GM21423 (cell line): ENCODE measurements around the gene PALLD.
"Not testable (repeated sequence)": the region's sequence is repeated elsewhere in the genome, so short reads cannot be mapped to it uniquely, and the experiment has no call there.

ENCODE experiments used
- ATAC-seq: cut with Tn5 transposase; IDR thresholded peaks from one replicate; pipeline ENCODE4 v1.9.1; 2021; ENCODE audit warnings: mild to moderate bottlenecking, moderate library complexity; ENCODE audit not compliant: unreplicated experiment

PALLD gene

DNA sequence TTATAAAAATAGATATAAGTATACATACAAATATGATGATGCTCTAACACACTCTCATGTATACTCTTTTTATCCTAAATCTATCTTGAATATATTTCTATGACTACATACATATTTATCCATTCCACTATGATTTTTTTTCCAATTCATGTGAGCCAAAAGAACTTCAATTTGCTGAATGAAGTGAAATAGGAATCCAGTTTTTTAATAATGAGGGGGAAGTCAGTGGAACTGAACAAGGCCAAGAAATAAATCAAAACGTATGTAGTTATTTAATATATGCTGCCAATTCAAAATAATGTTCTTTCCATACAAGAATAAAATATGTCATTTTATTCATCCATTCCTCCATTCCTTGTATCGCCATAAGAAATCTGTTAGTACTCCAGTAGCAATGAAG lies 6.1 kb upstream of the PALLD start:
- ATAC-seq, result no peak

DNA sequence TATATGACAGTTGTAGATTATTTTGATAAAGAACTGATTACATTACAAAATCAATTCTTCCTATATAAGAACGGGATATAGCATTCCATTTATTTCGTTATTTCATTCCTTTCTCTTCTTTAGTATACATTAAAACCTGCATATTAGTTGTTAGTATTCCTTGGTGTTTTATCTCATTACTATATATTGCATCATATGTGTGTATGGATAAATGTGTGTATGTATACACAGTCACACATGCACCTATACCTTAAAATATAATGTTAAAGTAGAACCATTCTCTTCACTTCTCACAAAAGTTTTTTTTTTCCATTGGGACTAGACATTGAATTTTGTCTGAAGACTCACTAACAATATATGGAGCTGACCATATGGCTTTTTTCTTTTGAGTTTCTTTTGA lies 5.3 kb upstream of the PALLD start:
- ATAC-seq, result no peak

DNA sequence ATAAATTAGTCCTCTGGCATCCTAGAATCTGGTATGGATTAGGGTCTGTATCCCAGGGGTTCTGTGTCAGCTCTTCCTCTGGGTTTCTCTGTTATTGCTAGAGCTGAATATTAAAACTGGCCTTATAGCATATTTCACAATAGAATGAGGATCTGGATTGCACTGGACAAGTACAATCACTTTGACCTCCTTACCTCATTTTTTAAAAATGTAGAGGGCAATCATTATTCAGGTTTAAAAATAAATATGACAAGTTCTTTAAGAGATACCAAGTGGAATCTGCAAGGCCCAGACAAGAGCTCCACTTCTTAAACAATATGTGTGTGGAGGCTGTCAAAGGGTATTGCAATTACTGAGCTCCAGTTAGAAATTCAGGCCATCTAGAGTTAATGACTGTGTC lies 1.4 kb downstream of the PALLD start:
- ATAC-seq, result no peak

DNA sequence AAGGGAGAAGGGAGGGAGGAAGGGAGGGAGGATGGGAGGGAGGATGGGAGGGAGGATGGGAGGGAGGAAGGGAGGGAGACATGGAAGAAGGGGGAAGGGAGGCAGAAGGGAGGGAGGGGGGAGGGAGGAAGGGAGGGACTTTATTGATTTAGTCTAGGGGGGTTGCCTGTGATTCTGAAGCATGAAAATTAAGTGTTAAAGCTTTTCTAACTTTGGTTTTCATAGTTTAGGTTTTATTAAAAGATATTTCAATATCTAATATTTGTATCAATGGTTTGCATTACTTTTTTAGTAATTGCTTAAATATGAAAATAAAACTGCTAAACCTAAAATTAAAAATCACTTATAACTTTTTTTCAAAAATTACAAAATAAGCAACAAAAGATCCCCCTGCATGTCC lies 2.4 kb downstream of the PALLD start:
- no peak for ATAC-seq

DNA sequence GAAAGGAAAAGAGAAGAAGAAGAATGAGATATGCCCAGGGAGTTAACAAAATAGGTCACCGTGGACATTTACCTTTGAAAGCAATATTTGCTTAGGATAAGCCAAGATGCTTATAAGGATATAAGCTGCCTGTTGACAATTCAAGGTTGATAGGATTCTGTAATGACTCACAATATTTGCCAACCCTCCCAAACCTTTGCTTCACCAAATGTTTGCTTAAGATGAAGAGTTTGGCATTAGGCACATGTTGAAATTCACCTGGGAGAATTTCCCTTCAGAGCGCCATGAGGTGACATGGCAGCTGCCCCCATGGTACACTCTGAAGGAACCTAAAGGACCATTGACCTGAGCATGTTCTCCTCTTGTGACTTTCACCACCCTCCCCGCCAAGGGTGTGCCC lies 4.6 kb downstream of the PALLD start:
- no peak for ATAC-seq

DNA sequence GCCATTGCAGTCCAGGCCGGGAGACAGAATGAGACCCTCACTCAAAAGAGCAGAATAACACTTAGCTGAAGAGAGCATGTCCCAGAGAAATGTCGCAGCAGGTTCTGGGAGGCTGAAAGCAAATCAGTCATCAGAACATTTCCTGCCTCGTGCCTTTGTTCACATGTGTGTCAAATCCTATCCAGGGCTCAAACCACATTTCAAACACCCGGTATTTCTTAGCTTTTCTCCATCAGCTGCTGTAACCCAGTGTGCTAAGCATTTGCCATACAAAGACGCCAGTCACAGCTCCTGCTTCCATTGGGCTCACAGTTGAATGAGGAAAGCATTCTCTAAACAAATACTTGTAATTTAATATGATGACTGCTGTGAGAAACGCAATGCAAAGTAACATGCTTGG lies 6.0 kb downstream of the PALLD start:
- ATAC-seq, result no peak

DNA sequence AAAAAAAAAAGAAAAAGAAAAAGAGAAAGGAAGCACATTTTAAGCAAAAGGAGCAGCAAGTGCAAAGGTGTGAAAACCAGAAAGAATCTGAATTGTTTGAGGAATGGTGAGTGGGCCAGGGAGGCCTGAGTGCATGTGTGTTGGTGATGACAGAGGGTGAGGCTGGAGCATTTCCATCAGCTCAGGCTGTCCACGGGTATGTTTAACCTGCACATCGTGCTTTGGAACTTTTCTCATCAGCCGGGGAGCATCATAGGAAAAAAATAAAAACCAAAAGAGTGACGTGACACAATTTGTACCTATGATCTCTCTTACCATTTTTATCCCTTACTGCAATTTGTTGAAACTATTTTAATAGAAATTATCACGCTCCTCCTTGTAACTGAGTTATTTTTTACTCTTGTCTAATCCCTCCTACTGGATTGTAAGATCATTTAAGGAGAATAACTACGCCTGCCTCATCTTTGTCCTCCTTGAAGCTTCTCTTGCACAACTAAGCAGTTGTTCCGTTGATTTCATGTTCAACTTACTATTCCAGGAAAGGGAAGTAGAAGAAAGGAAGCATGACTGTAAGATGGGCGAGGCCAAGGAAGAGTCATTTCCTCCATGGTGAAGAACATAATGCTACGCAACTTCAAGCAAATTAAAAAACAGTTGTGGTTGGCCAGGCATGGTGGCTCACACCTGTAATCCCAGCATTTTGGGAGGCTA lies 7.0 kb downstream of the PALLD start:
- no peak for ATAC-seq

DNA sequence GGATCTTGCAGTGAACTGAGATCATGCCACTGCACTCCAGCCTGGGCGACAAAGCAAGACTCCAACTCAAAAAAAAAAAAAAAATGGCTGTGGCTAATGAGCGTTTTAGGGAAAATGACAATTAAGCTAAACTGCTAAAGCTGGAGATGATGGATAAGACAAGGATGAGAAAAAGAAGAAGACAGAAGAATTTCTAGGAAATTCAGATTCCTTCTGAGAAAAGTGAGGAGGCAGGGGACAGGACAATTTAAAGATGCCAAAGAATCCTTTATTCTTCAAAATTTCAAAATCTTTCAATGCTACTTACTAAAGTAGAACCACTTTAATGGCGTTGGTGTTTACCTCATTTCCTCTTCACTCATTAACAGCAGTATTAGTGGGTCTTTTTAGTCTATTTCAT lies 7.7 kb downstream of the PALLD start:
- ATAC-seq, result no peak

DNA sequence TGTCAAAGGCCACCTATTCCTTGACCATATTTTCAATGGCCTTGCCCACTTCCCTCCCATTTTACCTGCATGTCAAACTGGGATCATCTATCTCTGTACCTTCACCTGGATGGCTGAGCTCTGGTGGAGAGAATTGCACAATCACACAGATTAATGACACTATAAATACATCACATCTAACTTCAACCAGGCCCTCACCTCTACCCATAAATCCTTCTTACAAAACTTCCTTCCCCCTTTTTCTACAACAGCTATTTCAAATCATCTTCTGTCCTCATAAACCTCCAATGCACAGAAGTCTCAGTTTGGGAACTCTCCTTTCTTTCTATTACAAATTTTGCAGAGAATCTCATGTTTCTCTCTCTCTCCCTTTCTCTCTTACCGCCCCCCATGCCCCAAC lies 9.2 kb downstream of the PALLD start:
- ATAC-seq, result no peak

DNA sequence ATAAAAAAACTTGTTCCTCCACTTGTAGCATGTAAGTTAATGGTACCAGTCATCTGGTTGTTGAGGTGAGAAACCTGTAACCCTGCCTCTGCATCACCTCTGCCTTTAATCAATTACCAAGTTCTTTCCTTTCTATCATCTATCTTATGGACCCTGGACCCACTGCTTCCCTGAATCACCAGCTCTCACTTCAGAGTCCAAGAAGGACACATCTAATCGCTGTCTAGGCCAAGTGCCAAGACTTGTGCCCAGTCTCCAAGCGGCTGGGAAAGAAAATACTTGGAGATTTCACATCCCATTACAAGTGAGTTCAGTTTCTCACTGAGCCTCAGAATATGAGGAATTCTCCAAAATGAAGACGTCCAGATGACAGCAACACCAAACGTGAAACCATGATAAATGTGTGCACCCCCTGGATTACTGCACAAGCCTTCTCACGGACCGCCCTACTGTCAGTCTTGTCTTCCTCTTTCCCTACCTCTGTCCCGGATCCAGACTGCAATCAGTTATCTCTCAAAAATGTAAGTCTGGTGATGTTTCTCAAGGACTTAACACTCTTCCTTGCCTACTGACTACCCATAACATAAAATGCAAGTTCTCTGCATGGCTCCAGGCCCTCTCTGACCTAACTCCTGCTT lies 10.4 kb downstream of the PALLD start:
- no peak for ATAC-seq

DNA sequence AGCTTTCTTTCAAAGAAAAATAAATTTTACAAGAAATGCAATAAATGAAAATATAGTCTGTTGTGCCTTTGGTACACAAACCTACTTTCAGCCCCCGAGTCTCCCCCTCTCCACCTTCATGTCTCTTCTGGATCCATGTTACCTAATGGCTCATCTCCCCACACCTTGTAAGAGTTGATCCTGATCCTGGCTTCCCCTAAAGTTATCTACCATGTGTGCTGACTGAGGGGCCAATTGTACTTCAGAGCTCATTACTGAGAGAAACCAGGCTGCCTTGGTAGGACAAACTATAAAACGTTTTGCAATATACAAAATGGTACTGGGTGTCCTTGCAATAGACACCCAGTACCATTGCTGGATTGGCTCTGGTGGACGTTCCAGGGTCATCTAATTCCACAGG lies 11.8 kb downstream of the PALLD start:
- no peak for ATAC-seq

DNA sequence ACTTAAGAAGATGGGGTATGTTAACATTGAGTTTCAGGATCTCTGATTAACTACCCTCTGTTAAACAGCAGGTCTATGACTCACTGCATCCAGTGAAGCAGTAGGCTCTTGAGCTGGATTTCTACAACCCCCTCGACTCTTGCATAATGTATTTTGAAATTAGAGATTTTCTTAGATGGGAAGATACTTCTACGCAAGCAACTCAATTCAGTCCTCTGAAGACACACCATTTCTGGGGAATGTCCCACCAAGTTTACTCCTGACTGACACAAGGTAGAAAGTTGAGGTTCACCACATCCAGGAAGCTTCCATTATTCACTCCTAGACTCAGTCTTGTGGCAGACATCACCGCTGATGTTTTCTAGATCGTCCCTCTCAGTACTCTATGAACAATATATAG lies 12.9 kb downstream of the PALLD start:
- ATAC-seq, result no peak

DNA sequence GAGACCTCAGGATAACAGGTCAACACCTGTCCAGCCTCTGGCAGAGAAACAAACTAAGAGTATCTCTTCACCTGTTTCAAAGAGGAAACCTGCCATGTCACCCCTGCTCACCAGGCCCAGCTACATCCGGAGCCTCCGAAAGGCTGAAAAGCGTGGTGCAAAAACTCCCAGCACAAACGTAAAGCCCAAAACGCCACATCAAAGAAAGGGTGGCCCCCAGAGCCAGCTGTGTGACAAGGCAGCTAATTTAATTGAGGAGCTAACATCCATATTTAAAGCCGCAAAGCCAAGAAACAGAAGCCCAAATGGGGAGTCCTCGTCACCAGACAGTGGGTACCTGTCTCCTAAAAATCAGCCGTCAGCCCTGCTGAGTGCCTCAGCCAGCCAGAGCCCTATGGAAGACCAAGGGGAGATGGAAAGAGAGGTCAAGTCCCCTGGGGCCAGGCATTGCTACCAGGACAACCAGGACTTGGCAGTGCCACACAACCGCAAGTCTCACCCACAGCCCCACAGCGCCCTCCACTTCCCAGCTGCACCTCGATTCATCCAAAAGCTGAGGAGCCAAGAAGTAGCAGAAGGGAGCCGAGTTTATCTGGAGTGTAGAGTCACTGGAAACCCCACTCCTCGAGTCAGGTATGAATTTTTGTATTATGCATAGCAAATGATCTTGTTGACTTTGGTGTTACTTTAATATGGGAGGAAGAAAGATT lies 15.1 kb downstream of the PALLD start:
- no peak for ATAC-seq

DNA sequence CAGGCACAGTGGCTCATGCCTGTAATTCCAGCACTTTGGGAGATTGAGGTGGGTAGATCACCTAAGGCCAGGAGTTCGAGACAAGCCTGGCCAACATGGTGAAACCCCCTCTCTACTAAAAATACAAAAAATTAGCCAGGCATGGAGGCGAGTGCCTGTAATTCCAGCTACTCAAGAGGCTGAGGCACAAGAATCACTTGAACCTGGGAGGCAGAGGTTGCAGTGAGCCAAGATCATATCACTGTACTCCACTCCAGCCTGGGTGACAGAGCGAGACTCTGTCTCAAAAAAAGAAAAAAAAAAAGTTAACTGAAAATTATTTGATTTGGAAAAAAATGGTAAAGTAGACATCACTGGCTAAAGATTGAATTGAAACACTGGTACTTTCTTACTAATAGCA lies 17.0 kb downstream of the PALLD start:
- ATAC-seq, result not testable (repeated sequence)

DNA sequence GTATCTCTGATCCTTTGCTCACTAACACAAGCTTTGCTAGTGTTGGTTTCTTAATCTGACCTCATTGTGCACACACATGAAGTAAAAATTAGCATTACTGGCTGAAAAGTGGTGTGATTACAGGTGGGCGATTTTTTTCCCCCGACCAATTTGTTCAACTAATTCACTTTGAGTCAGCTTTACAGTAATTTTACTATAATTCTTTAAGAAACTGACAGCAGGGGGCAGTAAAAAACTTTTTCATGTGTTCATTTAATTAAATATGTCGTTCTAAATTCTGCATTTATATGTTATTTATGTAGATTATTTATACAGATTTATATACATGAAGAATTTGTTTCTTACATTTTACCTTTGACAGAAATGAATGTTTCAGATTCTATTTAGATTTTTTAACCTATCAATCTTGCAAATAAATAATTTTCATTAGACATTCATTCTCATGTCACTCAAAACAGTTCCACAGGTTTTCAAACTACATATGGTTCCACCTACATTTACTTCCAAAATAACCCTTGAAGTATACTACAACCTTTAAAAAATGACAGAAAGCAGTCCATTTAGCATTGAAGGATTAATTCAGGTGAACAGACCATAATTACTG lies 17.5 kb downstream of the PALLD start:
- no peak for ATAC-seq

DNA sequence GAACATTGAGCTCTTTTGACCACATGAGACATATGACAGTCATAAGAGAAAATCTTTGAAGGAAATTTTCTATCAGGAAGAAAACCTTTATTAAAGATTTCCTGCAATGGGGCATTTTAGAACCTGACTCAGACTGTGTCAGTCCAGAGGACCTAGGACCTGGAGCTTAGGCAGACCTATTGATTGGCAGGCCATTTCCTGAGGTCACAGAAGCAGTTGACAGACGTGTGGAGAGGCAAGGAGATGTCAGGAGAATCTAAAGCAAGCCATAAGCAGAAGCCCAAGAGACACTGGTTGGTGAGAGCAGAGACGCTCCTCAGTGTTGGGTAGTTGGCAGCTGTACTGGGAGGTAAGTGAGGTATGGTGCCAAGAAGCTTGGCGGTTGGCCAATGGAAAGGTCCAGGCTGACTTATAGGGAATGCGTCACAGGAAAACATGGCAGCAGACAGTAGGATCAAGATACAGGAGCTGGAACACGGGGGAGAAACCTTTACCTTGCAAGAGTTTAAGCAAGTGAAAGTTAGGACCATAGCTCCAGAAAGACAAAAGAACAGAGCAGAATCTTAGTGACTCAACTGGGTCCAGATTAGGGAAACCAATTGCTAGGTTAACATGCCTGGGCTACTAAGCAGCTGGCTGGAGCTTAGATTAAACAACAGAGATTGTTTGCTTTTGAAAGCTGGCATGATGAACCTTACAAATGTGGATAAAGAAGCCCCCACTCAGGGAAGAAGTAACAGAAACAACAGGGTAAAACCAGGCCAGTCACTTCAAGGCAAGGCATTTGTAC lies 18.6 kb downstream of the PALLD start:
- no peak for ATAC-seq

DNA sequence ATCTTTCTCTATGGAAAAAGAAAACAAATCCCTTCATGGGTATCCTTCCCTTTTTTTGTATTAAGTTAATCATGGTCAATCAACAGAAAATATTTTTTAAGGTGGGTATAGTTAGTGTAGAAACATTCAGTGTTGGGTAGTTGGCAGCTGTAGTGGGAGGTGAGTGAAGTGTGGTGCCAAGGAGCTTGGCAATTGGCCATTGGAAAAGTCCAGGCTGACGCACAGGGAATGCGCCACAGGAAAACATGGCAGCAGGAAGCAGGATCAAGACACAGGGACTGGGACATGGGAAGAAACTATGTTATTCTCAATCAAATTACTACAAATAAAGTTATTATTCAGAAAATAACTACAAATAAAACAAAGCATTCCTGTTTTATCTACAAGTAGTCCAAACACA lies 20.0 kb downstream of the PALLD start:
- ATAC-seq, result no peak

DNA sequence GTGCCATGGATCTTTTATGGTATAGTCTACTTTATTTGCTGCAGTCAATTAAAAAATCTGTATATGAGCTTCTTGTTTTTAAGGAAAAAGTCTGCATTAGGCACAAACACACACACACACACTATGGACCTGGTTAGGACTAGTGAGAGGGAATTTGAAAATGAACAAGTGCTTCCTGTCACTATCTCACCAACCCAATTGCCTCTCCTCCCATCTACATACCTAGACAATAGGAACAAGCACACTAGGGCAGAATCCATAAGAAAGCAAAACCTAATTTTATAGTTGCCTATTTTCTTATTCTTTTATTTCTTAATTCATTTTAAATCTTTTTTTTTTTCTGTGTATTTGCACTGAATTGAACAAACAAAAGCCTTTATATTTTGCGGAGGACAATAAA lies 22.7 kb downstream of the PALLD start:
- no peak for ATAC-seq

DNA sequence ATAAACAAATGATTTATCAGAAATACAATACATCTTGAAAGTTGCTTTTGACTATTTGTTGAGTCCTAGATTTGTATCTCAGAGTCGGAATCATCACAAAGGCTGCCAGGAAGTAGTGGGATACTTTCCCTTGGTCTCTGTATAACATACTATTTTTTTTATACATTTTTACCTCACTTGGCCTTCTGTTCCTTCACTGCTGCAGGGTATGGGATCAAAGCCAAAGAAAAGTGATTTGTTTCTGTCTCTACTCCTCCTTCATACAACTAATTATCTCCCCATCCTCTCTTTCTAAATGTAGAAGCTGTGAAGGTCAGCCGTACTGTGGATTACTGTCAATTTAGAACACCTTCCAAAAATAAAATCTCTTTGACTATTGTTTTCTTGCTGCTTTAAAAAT lies 24.9 kb downstream of the PALLD start:
- ATAC-seq, result no peak

DNA sequence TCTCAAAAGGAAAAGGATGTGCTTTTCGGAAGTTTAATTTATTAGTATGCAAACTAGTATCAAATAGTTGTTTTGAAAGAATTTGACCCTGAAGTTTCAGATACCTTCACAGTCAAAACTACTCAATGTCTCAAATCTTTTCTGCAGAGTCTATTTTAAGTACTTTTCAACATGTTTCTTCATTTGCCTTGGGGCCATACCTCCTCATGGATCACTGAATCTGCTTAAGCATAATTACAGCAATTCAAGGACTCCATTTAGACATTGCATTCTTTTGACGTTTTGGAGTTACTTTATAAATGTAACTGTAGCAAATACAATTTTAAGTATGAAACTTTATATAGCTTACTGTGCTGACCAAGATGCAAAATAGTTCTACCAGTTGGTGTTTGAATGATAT lies 25.5 kb downstream of the PALLD start:
- ATAC-seq, result no peak

DNA sequence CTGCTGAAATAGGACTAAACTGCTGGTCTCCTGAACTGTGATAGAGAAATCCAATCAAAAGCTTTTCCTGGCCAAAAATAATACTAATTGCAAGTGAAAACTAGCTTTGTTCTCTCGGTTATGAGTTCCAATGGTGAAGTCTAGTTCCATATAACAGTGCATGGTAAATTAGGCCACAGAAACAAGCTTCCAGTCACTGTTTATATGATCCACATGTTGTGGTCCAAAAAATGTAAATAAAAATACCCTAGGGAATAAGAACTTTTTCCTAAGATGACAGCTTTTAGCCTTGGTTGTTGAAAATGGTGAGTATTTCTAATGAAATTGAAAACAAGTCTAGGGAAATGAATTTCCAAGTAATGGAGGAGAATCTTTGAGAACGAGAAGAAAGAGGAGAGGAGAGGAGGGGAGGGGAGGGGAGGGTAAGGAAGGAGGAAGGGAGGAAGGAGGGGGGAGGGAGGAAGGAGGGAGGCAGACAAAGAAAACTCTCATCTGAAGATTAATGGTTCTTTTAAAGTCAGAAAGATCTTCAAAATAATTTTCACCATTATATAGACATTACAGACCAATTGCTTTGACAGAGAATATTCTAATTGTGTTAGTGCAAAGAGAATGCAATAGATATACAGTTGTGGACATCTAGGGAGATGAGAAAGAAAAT lies 26.1 kb downstream of the PALLD start:
- no peak for ATAC-seq
